ENCODE results near the gene FALEC. TPM values are rescaled to one million over a fixed set of nuclear protein-coding genes. Genes with fewer than 3 reads are reported as not detected.

FALEC gene
- total and polyA plus RNA-seq, 2 experiments from 2014 or later = 1.7 TPM; not detected in 1

DNA sequence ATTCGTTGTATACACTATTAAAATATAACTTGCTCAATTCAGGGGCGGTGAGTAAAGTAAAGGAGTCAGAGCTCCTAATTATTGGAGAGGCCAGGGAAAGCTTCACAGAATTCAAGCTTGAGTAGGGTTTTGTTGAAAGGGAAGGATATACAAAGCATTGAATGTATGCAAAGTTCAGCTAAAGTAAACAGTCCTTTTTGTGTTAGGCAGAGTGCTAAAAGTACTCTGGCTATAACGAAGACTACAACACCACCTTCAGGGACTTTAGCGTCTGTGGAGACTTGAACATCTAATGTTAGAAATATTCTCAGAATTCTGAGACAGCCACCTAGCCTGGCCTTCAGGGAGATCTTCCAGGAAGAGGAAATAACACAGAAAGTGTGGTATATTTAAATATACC lies 1.1 kb downstream of the FALEC start:
- no peaks in the 10 kb centered on the region; the same call in 2 of the 3 replicates for H3K9me3 Mint-ChIP-seq
- Histone ChIP-seq H2AFZ (peak overlapping the region; percentile 93), H4K20me1 (replicated peaks; ENCODE audit: insufficient read depth) (no peaks in the 10 kb centered on the region), H3K27me3 (ENCODE audit: insufficient read depth) (no peaks in the 10 kb centered on the region), H3K9me2 (ENCODE audit: insufficient read depth) (no peaks in the 10 kb centered on the region), H3K27ac (ENCODE audit: low read depth) (no peak overlapping the region), H3K4me1 (ENCODE audit: insufficient read depth) (peaks cover 7% of the 10 kb centered on the region; the same call in 1 of the 2 replicates), H3F3A (replicated peaks; ENCODE audit: low read depth) (0 out of 2 replicates have a peak, but pooled peaks cover 17% of the 10 kb centered on the region), H3K4me2 (peak overlapping the region; percentile 91), H3K36me3 (ENCODE audit: insufficient read depth) (no peaks in the 10 kb centered on the region), H3K79me2 (replicated peaks; ENCODE audit: insufficient read depth) (no peaks in the 10 kb centered on the region), H3K4me3 (peak overlapping the region; percentile 81)
- peak; percentile 19 for DNase-seq (ENCODE audit: low spot score)
- TF ChIP-seq, protein P1, sequence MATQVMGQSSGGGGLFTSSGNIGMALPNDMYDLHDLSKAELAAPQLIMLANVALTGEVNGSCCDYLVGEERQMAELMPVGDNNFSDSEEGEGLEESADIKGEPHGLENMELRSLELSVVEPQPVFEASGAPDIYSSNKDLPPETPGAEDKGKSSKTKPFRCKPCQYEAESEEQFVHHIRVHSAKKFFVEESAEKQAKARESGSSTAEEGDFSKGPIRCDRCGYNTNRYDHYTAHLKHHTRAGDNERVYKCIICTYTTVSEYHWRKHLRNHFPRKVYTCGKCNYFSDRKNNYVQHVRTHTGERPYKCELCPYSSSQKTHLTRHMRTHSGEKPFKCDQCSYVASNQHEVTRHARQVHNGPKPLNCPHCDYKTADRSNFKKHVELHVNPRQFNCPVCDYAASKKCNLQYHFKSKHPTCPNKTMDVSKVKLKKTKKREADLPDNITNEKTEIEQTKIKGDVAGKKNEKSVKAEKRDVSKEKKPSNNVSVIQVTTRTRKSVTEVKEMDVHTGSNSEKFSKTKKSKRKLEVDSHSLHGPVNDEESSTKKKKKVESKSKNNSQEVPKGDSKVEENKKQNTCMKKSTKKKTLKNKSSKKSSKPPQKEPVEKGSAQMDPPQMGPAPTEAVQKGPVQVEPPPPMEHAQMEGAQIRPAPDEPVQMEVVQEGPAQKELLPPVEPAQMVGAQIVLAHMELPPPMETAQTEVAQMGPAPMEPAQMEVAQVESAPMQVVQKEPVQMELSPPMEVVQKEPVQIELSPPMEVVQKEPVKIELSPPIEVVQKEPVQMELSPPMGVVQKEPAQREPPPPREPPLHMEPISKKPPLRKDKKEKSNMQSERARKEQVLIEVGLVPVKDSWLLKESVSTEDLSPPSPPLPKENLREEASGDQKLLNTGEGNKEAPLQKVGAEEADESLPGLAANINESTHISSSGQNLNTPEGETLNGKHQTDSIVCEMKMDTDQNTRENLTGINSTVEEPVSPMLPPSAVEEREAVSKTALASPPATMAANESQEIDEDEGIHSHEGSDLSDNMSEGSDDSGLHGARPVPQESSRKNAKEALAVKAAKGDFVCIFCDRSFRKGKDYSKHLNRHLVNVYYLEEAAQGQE (IDR thresholded peaks at IDR 0.05; ENCODE audit: unreplicated experiment) = no peak
- TF ChIP-seq, protein P2, sequence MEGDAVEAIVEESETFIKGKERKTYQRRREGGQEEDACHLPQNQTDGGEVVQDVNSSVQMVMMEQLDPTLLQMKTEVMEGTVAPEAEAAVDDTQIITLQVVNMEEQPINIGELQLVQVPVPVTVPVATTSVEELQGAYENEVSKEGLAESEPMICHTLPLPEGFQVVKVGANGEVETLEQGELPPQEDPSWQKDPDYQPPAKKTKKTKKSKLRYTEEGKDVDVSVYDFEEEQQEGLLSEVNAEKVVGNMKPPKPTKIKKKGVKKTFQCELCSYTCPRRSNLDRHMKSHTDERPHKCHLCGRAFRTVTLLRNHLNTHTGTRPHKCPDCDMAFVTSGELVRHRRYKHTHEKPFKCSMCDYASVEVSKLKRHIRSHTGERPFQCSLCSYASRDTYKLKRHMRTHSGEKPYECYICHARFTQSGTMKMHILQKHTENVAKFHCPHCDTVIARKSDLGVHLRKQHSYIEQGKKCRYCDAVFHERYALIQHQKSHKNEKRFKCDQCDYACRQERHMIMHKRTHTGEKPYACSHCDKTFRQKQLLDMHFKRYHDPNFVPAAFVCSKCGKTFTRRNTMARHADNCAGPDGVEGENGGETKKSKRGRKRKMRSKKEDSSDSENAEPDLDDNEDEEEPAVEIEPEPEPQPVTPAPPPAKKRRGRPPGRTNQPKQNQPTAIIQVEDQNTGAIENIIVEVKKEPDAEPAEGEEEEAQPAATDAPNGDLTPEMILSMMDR (conservative IDR thresholded peaks at IDR 0.05; ENCODE audit: low read depth in 2 of 2) = peak in 1 of 2 experiments; percentile 46; a peak in 3 of 4 replicates
- peak overlapping the region; percentile 91 for H3K4me3 Mint-ChIP-seq
- peaks cover 8% of the 10 kb centered on the region for H3K4me1 Mint-ChIP-seq
- no peak for ATAC-seq
- H3K36me3 Mint-ChIP-seq (ENCODE audit: low read depth) = peaks cover 5% of the 10 kb centered on the region; the same call in 1 of the 3 replicates
- peaks cover 20% of the 10 kb centered on the region for H3K27me3 Mint-ChIP-seq (ENCODE audit: insufficient read depth, low read depth, poor library complexity)
- H3K27ac Mint-ChIP-seq = peak overlapping the region; percentile 42; the same call in 1 of the 2 replicates

DNA sequence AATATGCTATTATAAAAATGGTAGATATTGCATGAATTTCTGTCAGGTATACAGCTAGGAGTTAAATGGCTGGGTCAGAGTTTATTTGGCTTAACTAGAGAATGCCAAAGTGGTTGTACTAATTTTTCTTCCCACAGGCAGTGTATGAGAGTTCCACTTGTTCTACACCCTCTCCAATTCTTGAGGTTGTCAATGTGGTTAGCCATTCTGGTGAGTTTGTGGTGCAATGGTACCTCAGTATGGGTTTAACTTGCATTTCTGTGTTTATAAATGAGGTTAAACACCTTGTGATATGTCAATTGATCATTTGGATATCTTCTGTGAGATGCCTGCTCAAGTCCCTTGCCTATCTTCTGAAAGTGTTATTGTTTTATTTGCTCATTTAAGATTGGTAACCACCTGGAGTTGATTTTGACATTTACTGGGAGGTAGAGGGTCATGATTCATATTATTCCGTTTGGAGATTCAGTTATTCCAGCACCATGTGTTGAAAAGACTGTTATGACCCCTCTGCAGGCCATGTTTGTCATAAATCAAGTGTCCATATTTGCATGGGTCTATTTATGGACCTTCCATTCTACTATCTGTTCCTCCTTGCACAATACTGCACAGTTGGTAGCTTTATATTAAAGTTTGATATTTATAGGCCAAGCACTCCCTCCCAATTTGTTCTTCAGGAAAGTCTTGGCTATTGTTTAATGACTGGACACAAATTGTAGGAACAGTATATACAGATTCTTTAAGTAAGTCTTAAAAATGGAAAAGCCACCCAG lies 5.8 kb downstream of the FALEC start:
- no peak overlapping the region for H2AFZ ChIP-seq
- no peaks in the 10 kb centered on the region for H4K20me1 ChIP-seq (replicated peaks; ENCODE audit: insufficient read depth)
- H3K27ac Mint-ChIP-seq = no peak overlapping the region
- H3K4me1 Mint-ChIP-seq = peaks cover 5% of the 10 kb centered on the region
- H3K4me2 ChIP-seq = no peak overlapping the region
- no peak overlapping the region for H3K4me3 ChIP-seq
- 0 out of 2 replicates have a peak, but pooled peaks cover 10% of the 10 kb centered on the region for H3F3A ChIP-seq (replicated peaks; ENCODE audit: low read depth)
- H3K9me3 Mint-ChIP-seq = no peaks in the 10 kb centered on the region
- peaks cover 3% of the 10 kb centered on the region for H3K27me3 Mint-ChIP-seq (ENCODE audit: insufficient read depth, low read depth, poor library complexity)
- H3K36me3 Mint-ChIP-seq (ENCODE audit: low read depth) = no peaks in the 10 kb centered on the region
- no peak overlapping the region for H3K27ac ChIP-seq (ENCODE audit: low read depth)
- H3K4me3 Mint-ChIP-seq = no peak overlapping the region
- no peaks in the 10 kb centered on the region for H3K27me3 ChIP-seq (ENCODE audit: insufficient read depth)
- H3K79me2 ChIP-seq (replicated peaks; ENCODE audit: insufficient read depth) = no peaks in the 10 kb centered on the region
- no peak for DNase-seq (ENCODE audit: low spot score)
- no peak for ATAC-seq
- no peaks in the 10 kb centered on the region for H3K9me2 ChIP-seq (ENCODE audit: insufficient read depth)
- no peaks in the 10 kb centered on the region for H3K36me3 ChIP-seq (ENCODE audit: insufficient read depth)
- peaks cover 5% of the 10 kb centered on the region; the same call in 1 of the 2 replicates for H3K4me1 ChIP-seq (ENCODE audit: insufficient read depth)
- TF ChIP-seq, protein P1 (IDR thresholded peaks at IDR 0.05; ENCODE audit: unreplicated experiment) = no peak
- TF ChIP-seq EZH2 (IDR thresholded peaks at IDR 0.05; ENCODE audit: low read depth, unreplicated experiment) = no peak
- TF ChIP-seq, protein P3, sequence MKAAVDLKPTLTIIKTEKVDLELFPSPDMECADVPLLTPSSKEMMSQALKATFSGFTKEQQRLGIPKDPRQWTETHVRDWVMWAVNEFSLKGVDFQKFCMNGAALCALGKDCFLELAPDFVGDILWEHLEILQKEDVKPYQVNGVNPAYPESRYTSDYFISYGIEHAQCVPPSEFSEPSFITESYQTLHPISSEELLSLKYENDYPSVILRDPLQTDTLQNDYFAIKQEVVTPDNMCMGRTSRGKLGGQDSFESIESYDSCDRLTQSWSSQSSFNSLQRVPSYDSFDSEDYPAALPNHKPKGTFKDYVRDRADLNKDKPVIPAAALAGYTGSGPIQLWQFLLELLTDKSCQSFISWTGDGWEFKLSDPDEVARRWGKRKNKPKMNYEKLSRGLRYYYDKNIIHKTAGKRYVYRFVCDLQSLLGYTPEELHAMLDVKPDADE (IDR thresholded peaks at IDR 0.05) = no peak

All from GM23338 (cell line).